Activated CD8-positive, alpha-beta memory T cell treated with anti-CD3 and anti-CD28 coated beads for 36 hours (primary cell): ENCODE data around the gene FAM78A. TPM values are rescaled to one million over a fixed set of nuclear protein-coding genes. Genes with fewer than 3 reads are reported as not detected.

Experiments
- total RNA-seq, 2 experiments: library from RNA; stranded (reverse); gene quantifications; one replicate each; pipeline ENCODE4 v1.2.3, GENCODE V29; 2021

FAM78A gene
- total RNA-seq, 2 experiments from 2014 or later: 46.4 to 48.4 TPM

Other genes starting within 250 kb of the FAM78A start
- under 1 TPM; 0.11 to 0.23 TPM for gene AIF1L, start 180.0 kb downstream of the FAM78A start, total RNA-seq
- 10 to 100 TPM; 59.0 to 68.4 TPM for gene NUP214, start 150.9 kb downstream of the FAM78A start, total RNA-seq
- gene PLPP7, start 13.2 kb upstream of the FAM78A start, total RNA-seq: under 1 TPM in 1 of 2 experiments, not detected in 1; 0.15 TPM
- 100 to 1,000 TPM; 126 to 134 TPM for gene PRRC2B, start 117.6 kb upstream of the FAM78A start, total RNA-seq
- 10 to 100 TPM; 30.9 to 32.7 TPM for gene POMT1, start 226.4 kb upstream of the FAM78A start, total RNA-seq